Stomach (tissue), 9 donors: ENCODE results near the gene STUM. TPM values are rescaled to one million over a fixed set of nuclear protein-coding genes. Genes with fewer than 3 reads are reported as not detected.
A peak's percentile ranks its signal among the peaks of the same experiment; 100 is the strongest.

Source experiments
- DNase-seq, 2 donors: peaks; one replicate each; pipeline versions ENCODE4 v3.0.0 to v3.0.0-alpha.2; 2013 to 2019
- H3K27ac ChIP-seq, 5 donors: fragments of 200-600 bp in 4 of 5; sonication (generic) in 4 of 5; one replicate each; pipeline ENCODE4 v1.5.1; 2013 to 2019; ENCODE audit warnings: mild to moderate bottlenecking in 1 of 5, moderate library complexity in 1 of 5
- H3K27me3 ChIP-seq, 3 donors: fragments of 200-600 bp; sonication (generic); one replicate each; pipeline ENCODE4 v1.5.1; 2017 to 2019; ENCODE audit warnings: mixed run types in 1 of 3
- H3K36me3 ChIP-seq, 4 donors: fragments of 200-600 bp; sonication (generic); 1 replicate in 3 of 4; 2 replicates in 1 of 4; pipeline ENCODE4 v1.5.1; 2016 to 2019
- H3K4me1 ChIP-seq, 4 donors: fragments of 200-600 bp; sonication (generic); one replicate each; pipeline ENCODE4 v1.5.1; 2016 to 2019
- H3K4me3 ChIP-seq, 4 donors: fragments of 200-600 bp; sonication (generic) in 3 of 4; one replicate each; pipeline ENCODE4 v1.5.1; 2016 to 2019; ENCODE audit warnings: mild to moderate bottlenecking in 1 of 4
- H3K9me3 ChIP-seq, 4 donors: fragments of 200-600 bp; sonication (generic); one replicate each; pipeline ENCODE4 v1.5.1; 2016 to 2019
- CTCF ChIP-seq, 7 experiments: fragments of 450-650 bp in 4 of 7; fragments of 200-600 bp in 3 of 7; sonication (generic) in 3 of 7; IDR thresholded peaks; one replicate each; pipeline ENCODE4 v1.5.1; 2016 to 2019; ENCODE audit warnings: antibody characterized with exemption in 7 of 7, control low read depth in 2 of 7, mild to moderate bottlenecking in 1 of 7
- EP300 ChIP-seq: sonication (generic); formaldehyde crosslinking; IDR thresholded peaks from one replicate; pipeline ENCODE4 v1.6.1; 2017; ENCODE audit warnings: antibody characterized with exemption
- POLR2A ChIP-seq, 4 donors: fragments of 450-650 bp; IDR thresholded peaks; one replicate each; pipeline ENCODE4 v1.6.1; 2016; ENCODE audit warnings: antibody characterized with exemption in 4 of 4, control low read depth in 2 of 4, mild to moderate bottlenecking in 1 of 4, moderate library complexity in 1 of 4
- POLR2AphosphoS5 ChIP-seq, 3 donors: sonication (generic); formaldehyde crosslinking; IDR thresholded peaks; one replicate each; pipeline ENCODE4 v1.6.1; 2016; ENCODE audit warnings: antibody characterized with exemption in 3 of 3
- WGBS, 5 donors: extraction: QIAGEN DNeasy Blood & Tissue Kit in 3 of 5; methylation state at CpG; one replicate each; pipeline versions ENCODE4 v1.1.5 to v1.1.7; 2013 to 2018; 5-methylcytosine and 5-hydroxymethylcytosine counted together
- intact Hi-C: fragments of 100-400 bp; cut with DNase I; formaldehyde crosslinking; loops from one replicate; pipeline ENCODE4 v1.15.1; 2023; ENCODE audit warnings: low total_unique reads
- polyA plus RNA-seq, 3 donors: library from polyadenylated mRNA; stranded (reverse); fragments of 200-250 nt; gene quantifications; one replicate each; pipeline ENCODE4 v1.2.3, GENCODE V29; 2013
- total RNA-seq, 5 donors: library from RNA; depleted of rRNA; stranded (reverse); fragments of >200 nt; gene quantifications; one replicate each; pipeline versions ENCODE4 v1.1.0 to v1.2.3, GENCODE V29; 2014 to 2016
- donor health status: healthy with polysubstance abuse.
- donor health status: Bipolar disorder and iron deficiency.
- donor health status: healthy.

The STUM gene
- total and polyA plus RNA-seq, 8 donors: under 0.01 to 2.8 (median 1.5) TPM

DNA sequence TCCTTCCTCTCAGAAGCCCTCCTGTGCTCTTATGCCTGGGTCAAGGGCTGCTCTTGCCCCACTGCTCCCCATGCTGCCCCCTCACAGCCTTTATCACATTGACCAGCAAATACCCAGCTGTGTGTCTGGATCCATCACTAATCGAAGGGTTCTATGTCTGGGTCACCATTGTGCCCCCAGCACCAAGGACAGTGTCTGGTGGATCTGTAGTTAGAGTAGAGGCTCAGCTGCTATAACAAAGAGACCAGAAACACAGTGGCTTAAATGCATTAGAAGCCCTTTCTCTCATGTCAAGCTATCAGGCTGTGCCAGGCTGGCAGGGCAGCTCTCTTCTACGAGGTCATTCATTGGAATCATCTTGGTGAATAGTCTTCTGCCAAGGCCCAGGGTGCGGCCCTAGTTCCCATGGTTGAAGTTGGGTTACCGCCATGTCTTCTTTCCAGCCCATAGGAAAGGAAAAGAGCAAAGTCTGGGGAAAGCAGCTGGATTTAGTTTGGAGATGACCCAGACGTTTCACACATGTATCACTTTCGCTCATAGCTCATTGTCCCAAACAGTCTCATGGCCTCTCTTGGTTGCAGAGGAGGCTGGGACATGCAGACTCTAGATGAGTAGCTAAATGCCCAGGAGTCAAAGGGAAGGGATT, 32.2 kb downstream of the STUM start:
- Histone ChIP-seq H3K9me3 (no peaks in the 10 kb centered on the region), H3K27me3 (no peaks in the 10 kb centered on the region), H3K4me1 (peaks cover 0 to 6% (median 2%) of the 10 kb centered on the region in 4 donors), H3K27ac (no peak overlapping the region), H3K36me3 (no peaks in the 10 kb centered on the region), H3K4me3 (no peak overlapping the region)
- WGBS, 5 donors: 72 to 91% (median 79%) methylated on average over 6 of the region's 6 CpGs
- TF ChIP-seq POLR2AphosphoS5 (IDR thresholded peaks at IDR 0.05) (no peak), CTCF (IDR thresholded peaks at IDR 0.05) (no peak), EP300 (no peak), POLR2A (IDR thresholded peaks at IDR 0.05) (no peak)
- peak in 1 of 2 donors; percentile 33 for DNase-seq
- intact Hi-C loops: no loop called here

GRCh38 chr1:226581650-226582330, 33.2 kb downstream of the STUM start:
- DNase-seq: no peak
- H3K36me3 ChIP-seq: no peaks in the 10 kb centered on the region
- no peaks in the 10 kb centered on the region for H3K27me3 ChIP-seq
- no peak for TF ChIP-seq CTCF (IDR thresholded peaks at IDR 0.05)
- no peak for TF ChIP-seq POLR2AphosphoS5 (IDR thresholded peaks at IDR 0.05)
- TF ChIP-seq POLR2A (IDR thresholded peaks at IDR 0.05): no peak
- TF ChIP-seq EP300: no peak
- intact Hi-C loops: no loop called here
- WGBS, 5 donors: 85 to 96% (median 95%) methylated on average over 8 of the region's 8 CpGs
- H3K4me1 ChIP-seq: no peaks in the 10 kb centered on the region
- H3K27ac ChIP-seq: no peak overlapping the region
- H3K4me3 ChIP-seq: no peak overlapping the region
- H3K9me3 ChIP-seq: no peaks in the 10 kb centered on the region

GRCh38 chr1:226582966-226583365, 34.4 kb downstream of the STUM start:
- DNase-seq: no peak
- 91 to 97% (median 92%) methylated on average over 3 of the region's 3 CpGs for WGBS, 5 donors
- Histone ChIP-seq H3K27ac (no peak overlapping the region), H3K9me3 (no peaks in the 10 kb centered on the region), H3K27me3 (no peaks in the 10 kb centered on the region), H3K36me3 (no peaks in the 10 kb centered on the region), H3K4me3 (no peak overlapping the region), H3K4me1 (no peaks in the 10 kb centered on the region)
- no peak for TF ChIP-seq POLR2A (IDR thresholded peaks at IDR 0.05)
- TF ChIP-seq CTCF (IDR thresholded peaks at IDR 0.05): no peak
- no peak for TF ChIP-seq EP300
- TF ChIP-seq POLR2AphosphoS5 (IDR thresholded peaks at IDR 0.05): no peak
- intact Hi-C loops: no loop called here

DNA sequence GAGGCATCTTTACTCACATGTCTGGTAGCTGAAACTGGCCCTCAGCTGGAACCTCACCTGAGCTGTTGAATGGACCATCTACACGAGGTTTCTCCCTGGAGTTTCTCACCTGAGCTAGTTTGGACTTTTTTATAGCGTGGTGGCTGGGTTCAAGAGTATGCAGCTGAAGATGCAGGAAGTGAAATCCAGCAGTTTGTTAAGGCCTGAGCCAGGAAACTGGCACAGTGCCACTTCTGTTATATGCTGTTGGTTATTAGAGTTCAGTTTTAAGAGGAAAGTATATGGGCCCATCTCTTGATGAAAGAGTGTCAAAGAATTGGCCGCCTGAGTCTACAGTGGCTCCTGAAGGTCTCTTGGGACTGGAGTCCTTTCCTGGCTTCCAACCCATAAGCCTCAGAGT, 35.6 kb downstream of the STUM start:
- Histone ChIP-seq H3K27ac (no peak overlapping the region), H3K36me3 (no peaks in the 10 kb centered on the region), H3K27me3 (no peaks in the 10 kb centered on the region), H3K4me3 (no peak overlapping the region), H3K9me3 (no peaks in the 10 kb centered on the region), H3K4me1 (no peaks in the 10 kb centered on the region)
- TF ChIP-seq POLR2AphosphoS5 (IDR thresholded peaks at IDR 0.05) (no peak), CTCF (IDR thresholded peaks at IDR 0.05) (no peak), POLR2A (IDR thresholded peaks at IDR 0.05) (no peak), EP300 (no peak)
- DNase-seq: peak in 1 of 2 donors; percentile 43
- 75 to 89% (median 77%) methylated on average over 2 to 3 of the region's 3 CpGs for WGBS, 5 donors
- intact Hi-C loops: no loop called here
